Stomach (tissue), 4 donors: Measurements from ENCODE around the gene RBM39.

ENCODE experiments used
- CTCF ChIP-seq, 7 experiments: fragments of 450-650 bp in 4 of 7; fragments of 200-600 bp in 3 of 7; sonication (generic) in 3 of 7; IDR thresholded peaks; one replicate each; pipeline ENCODE4 v1.5.1; 2016 to 2019; ENCODE audit warnings: antibody characterized with exemption in 7 of 7, control low read depth in 2 of 7, mild to moderate bottlenecking in 1 of 7
- POLR2A ChIP-seq, 4 donors: fragments of 450-650 bp; IDR thresholded peaks; one replicate each; pipeline ENCODE4 v1.6.1; 2016; ENCODE audit warnings: antibody characterized with exemption in 4 of 4, control low read depth in 2 of 4, mild to moderate bottlenecking in 1 of 4, moderate library complexity in 1 of 4
- POLR2AphosphoS5 ChIP-seq, 3 donors: sonication (generic); formaldehyde crosslinking; IDR thresholded peaks; one replicate each; pipeline ENCODE4 v1.6.1; 2016; ENCODE audit warnings: antibody characterized with exemption in 3 of 3

- TF ChIP-seq CTCF (IDR thresholded peaks at IDR 0.05) (no peak), POLR2AphosphoS5 (IDR thresholded peaks at IDR 0.05) (no peak), POLR2A (IDR thresholded peaks at IDR 0.05) (no peak)
These were observed 81.0 kb downstream of the RBM39 start for GRCh38 chr20:35661053-35661452.
